Stimulated activated memory B cell treated with anti-CD40 and anti-IgM and Interleukin-4, amounts not matched to agents 10 μg/mL and 1 μg/mL and 100 μg/mL, for 72 hours (primary cell): ENCODE results near the gene ZNF358.

Experiments
- ATAC-seq: fragments of 150-1000 bp; cut with Tn5 transposase; 2 replicates; pipeline ENCODE4 v1.10.0; 2021
- H3K27ac Mint-ChIP-seq: one replicate; pipeline ENCODE4 v1.8.0; 2022; ENCODE audit warnings: mild to moderate bottlenecking, mixed read lengths
- H3K27me3 Mint-ChIP-seq: one replicate; pipeline ENCODE4 v1.8.0; 2022; ENCODE audit warnings: mixed read lengths
- H3K36me3 Mint-ChIP-seq: one replicate; pipeline ENCODE4 v1.8.0; 2022; ENCODE audit warnings: mixed read lengths
- H3K4me1 Mint-ChIP-seq: one replicate; pipeline ENCODE4 v1.8.0; 2022; ENCODE audit warnings: mixed read lengths
- H3K4me3 Mint-ChIP-seq: one replicate; pipeline ENCODE4 v1.8.0; 2022; ENCODE audit warnings: mild to moderate bottlenecking, moderate library complexity, mixed read lengths
- H3K9me3 Mint-ChIP-seq: one replicate; pipeline ENCODE4 v1.8.0; 2022; ENCODE audit warnings: mixed read lengths

ZNF358 gene

GRCh38 chr19:7480970-7481255 is 35.0 kb upstream of the ZNF358 start:
- no peaks in the 10 kb centered on the region for H3K36me3 Mint-ChIP-seq

DNA sequence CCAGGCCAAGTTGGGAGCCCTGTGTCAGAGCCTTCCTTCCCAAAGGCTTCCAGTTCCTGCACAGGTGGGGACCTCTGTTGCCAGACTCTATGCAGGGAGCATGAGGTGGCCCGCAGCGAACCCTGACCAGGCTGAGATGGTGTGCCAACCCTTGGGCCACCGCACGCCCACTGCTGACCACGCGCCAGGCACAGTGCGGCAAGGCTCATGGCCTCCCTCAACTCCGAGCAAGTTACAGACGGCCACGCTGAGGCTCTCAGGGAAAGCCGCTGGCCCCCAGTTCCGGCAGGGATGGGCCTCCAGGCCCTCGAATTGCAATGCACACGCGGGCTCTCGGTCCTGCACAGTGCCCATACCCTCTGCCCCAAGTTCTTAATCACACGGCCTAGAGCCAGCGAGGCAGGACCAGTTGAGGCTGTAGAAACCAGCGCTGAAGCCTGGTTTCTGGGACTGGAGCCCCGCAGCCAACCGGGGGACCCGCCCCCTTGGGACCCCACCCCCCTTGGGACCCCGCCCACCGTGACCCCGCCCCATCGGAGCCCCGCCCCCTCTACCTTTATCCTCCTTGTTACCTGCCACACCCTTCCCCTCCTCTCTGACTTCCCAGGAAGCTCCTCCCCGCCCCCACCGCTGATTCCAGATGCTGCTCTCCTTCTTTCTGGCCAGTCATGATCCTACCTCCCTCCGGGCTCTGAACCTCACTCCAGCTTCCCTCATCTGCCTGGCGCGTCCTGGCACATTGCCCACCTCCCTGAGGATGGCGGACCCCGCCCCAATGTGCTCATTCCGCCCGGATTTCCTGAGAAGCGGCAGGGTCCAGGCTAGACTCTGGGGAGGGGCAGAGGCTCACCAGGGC is 33.1 kb upstream of the ZNF358 start:
- Mint-ChIP-seq H3K27ac (no peak overlapping the region), H3K36me3 (no peaks in the 10 kb centered on the region), H3K9me3 (no peaks in the 10 kb centered on the region), H3K4me1 (peaks cover 8% of the 10 kb centered on the region), H3K27me3 (peaks cover 9% of the 10 kb centered on the region), H3K4me3 (peak overlapping the region; percentile 10)
- ATAC-seq: peak; percentile 9

More at GRCh38 chr19:7480970-7481255, 35.0 kb upstream of the ZNF358 start:
- no peaks in the 10 kb centered on the region for H3K9me3 Mint-ChIP-seq
- H3K4me1 Mint-ChIP-seq: peaks cover 8% of the 10 kb centered on the region
- H3K27me3 Mint-ChIP-seq: peaks cover 9% of the 10 kb centered on the region
- no peak overlapping the region for H3K27ac Mint-ChIP-seq
- no peak overlapping the region for H3K4me3 Mint-ChIP-seq
- no peak for ATAC-seq

DNA sequence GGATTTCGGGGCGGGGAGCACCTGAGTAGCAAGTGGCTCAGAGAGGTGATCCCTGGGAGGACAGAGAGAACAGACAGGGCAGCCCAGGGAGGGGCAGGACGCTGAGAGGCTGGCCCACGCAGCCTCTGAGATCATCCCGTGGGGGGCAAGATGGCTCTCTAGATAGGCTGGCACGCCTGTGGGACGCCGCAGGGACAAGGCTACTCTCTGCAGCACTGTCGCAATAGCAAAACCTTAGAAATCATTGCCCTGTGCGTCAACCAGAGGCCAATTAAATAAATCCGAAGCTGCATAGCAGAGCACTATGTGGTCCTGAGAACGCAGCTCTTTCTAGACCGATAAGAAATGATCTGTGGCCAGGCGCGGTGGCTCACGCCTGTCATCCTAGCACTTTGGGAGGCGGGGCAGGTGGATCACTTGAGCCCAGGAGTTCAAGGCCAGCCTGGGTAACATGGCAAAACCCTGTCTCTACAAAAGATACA is 32.1 kb upstream of the ZNF358 start:
- Mint-ChIP-seq H3K4me3 (no peak overlapping the region), H3K36me3 (no peaks in the 10 kb centered on the region), H3K27me3 (peaks cover 9% of the 10 kb centered on the region), H3K4me1 (peaks cover 8% of the 10 kb centered on the region), H3K27ac (no peak overlapping the region), H3K9me3 (no peaks in the 10 kb centered on the region)
- ATAC-seq: no peak

- Mint-ChIP-seq H3K27ac (no peak overlapping the region), H3K4me3 (no peak overlapping the region), H3K9me3 (no peaks in the 10 kb centered on the region), H3K36me3 (no peaks in the 10 kb centered on the region), H3K4me1 (peaks cover 8% of the 10 kb centered on the region), H3K27me3 (peaks cover 9% of the 10 kb centered on the region)
- no peak for ATAC-seq
Measured at GRCh38 chr19:7486923-7487322, 29.0 kb upstream of the ZNF358 start.

DNA sequence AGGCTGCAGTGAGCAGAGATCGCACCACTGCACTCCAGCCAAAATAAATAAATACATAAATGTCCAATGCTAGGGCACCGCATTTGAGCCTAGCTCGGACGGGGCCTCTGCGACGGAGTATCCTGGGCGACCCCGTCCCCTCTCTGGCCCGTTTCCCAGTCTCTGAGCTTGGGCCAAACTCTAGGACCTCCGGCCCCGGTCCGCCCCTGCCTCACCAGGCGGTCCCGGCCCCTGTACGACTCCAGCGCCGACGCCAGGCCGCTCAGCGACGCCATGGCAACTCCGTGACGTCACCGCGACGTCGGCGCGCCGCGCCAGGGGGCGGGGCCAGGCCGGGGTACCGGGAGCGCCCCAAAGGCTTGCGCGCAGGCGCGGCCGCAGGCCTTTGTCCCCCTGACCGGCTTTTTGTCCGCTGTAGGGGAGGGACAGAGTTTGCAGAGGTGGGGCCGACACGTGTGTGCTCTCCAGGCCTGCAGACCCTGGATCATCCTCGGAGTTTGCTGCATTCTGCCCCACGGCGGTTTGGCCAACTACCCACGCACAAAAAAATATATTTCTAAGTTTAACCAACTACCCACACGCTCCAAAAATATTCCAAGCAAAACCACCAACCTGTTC is 27.1 kb upstream of the ZNF358 start, which contains the start of gene PEX11G:
Gene PEX11G, minus strand, starts transcription at position 300 of the 618 bp plus-strand sequence. Its CDS starts 25 bp downstream, at position 275.
- peaks cover 11% of the 10 kb centered on the region for H3K27me3 Mint-ChIP-seq
- peak within 1 kb of the TSS; percentile 79 for H3K4me3 Mint-ChIP-seq
- no peaks in the 10 kb centered on the region for H3K4me1 Mint-ChIP-seq
- ATAC-seq: peak; percentile 97
- H3K9me3 Mint-ChIP-seq: no peaks in the 10 kb centered on the region
- no peaks in the 10 kb centered on the region for H3K36me3 Mint-ChIP-seq
- H3K27ac Mint-ChIP-seq: peak within 1 kb of the TSS; percentile 76

DNA sequence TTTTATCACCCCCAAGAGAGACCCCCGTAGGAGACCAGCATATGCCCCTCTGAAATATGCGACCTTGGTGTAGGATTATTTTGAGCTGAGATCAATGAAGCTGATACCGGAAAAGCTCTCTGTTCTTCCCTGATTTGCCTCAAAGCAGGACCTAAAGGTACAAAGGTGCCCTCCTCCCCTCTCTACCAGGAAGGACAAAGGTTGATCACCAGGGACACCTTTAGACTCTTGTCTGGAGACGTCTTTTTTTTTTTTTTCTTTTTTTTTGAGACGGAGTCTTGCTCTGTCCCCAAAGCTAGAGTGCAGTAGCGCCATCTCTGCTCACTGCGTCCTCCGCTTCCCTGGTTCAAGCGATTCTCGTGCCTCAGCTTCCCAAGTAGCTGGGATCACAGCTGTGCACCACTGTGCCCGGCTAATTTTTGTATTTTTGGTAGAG is 26.3 kb upstream of the ZNF358 start:
- no peaks in the 10 kb centered on the region for H3K36me3 Mint-ChIP-seq
- H3K4me3 Mint-ChIP-seq: peak overlapping the region; percentile 53
- H3K4me1 Mint-ChIP-seq: no peaks in the 10 kb centered on the region
- H3K27me3 Mint-ChIP-seq: peaks cover 11% of the 10 kb centered on the region
- H3K27ac Mint-ChIP-seq: peak overlapping the region; percentile 76
- H3K9me3 Mint-ChIP-seq: no peaks in the 10 kb centered on the region
- no peak for ATAC-seq

GRCh38 chr19:7492142-7492541 is 23.8 kb upstream of the ZNF358 start:
- H3K27ac Mint-ChIP-seq: no peak overlapping the region

DNA sequence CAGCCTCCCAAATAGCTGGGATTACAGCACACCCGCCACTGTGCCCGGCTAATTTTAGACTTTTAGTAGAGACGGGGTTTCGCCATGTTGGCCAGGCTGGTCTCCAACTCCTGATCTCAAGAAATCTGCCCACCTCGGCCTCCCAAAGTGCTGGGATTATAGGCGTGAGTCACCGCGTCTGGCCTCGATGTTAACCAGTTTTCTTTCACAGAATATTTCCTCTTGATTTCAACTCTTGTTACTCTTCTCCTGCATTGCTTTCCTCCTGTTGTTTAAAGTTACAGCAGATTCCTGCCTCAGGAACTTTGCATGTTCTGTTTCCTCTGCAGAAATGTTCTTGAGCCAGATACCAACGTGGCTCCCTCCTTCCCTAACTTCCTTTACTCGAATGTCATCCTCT is 23.3 kb upstream of the ZNF358 start:
- H3K4me3 Mint-ChIP-seq: no peak overlapping the region

More at GRCh38 chr19:7492142-7492541, 23.8 kb upstream of the ZNF358 start:
- no peaks in the 10 kb centered on the region for H3K36me3 Mint-ChIP-seq
- peaks cover 20% of the 10 kb centered on the region for H3K27me3 Mint-ChIP-seq
- no peaks in the 10 kb centered on the region for H3K9me3 Mint-ChIP-seq
- ATAC-seq: no peak
- H3K4me1 Mint-ChIP-seq: no peaks in the 10 kb centered on the region
- no peak overlapping the region for H3K4me3 Mint-ChIP-seq

DNA sequence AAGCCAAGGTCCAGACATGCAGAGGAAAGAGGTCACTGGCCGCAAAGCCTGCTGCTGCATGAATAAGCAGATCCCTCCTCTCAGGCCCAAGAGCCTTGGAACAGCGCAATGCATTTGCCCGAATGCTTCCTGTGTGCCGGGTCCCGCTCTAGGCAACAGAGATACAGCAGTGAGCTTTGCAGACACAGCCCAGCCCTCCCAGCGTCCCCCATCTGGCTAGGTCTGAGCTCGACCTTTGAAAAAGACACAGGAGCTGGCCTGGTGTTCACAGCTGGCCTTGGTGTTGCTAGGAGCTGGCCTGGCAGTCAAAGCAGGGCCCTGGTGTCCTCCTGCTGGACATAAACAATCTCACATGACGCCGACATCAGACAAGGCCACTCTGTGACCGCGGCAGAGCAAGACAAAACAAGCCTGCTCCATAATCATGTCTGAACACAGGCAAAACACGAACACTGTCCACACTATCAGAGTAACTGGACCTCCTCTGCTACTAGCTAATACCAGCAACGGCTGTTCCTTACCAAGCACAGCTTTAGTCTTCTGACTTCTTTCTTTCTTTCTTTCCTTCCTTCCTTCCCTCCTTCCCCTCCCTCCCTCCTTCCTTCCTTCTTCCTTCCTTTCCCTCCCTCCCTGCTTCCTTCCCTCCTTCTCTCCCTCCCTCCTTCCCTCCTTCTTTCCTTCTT is 21.3 kb upstream of the ZNF358 start:
- Mint-ChIP-seq H3K4me3 (no peak overlapping the region), H3K9me3 (no peaks in the 10 kb centered on the region), H3K27me3 (peaks cover 43% of the 10 kb centered on the region), H3K4me1 (peaks cover 10% of the 10 kb centered on the region), H3K27ac (no peak overlapping the region), H3K36me3 (no peaks in the 10 kb centered on the region)
- no peak for ATAC-seq

More for the DNA sequence above, 23.3 kb upstream of the ZNF358 start:
- no peak for ATAC-seq
- Mint-ChIP-seq H3K9me3 (no peaks in the 10 kb centered on the region), H3K27me3 (peaks cover 24% of the 10 kb centered on the region), H3K4me1 (no peaks in the 10 kb centered on the region), H3K27ac (no peak overlapping the region), H3K36me3 (no peaks in the 10 kb centered on the region)

DNA sequence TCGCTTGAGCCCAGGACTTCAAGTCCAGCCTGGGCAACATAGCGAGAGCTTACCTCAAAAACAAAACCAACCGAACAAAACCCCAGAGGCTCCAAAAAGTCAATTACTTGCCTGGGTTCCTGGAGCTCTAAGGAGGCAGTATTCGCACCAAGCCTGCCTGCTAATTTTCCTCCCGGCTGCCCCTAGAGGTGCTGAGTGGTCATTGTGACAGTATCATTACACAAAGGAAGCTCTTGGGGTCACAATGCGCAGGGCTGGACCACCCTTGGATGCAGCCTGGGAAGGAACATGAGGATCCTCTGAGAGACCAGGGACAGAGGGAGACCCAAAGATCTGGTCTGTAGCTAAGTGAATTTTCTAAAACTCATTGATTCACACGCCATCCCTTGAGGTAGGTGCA is 18.6 kb upstream of the ZNF358 start:
- Mint-ChIP-seq H3K4me3 (no peak overlapping the region), H3K36me3 (no peaks in the 10 kb centered on the region), H3K4me1 (peaks cover 18% of the 10 kb centered on the region), H3K9me3 (no peaks in the 10 kb centered on the region), H3K27me3 (peaks cover 64% of the 10 kb centered on the region), H3K27ac (no peak overlapping the region)
- ATAC-seq: no peak

DNA sequence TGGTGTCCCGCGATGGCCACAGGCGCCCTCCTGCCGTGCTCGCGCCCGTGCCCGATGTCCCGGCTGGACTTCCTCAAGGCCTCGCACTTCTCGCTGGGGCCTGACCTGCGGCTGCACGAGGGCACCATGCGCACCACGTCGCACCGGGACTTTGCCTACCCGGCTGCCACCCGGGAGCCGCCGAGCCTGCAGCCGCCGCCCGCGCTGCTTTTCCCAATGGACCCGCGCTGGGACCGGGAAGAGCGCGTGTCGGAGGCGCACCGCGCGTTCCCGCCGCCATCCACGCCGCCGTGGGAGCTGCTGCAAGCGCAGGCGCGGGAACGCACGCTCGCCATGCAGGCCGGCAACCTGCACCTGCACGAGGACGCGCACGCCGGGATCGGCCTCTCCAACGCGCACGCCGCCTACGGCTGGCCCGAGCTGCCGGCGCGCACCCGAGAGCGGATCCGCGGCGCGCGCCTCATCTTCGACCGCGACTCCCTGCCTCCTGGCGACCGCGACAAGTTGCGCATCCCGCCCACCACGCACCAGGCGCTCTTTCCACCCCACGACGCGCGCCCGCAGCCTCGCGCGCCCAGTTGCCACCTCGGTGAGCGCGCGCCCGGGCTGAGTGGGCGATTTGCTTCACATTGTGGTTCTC is 15.0 kb upstream of the ZNF358 start:
- no peak for ATAC-seq
- Mint-ChIP-seq H3K27me3 (peaks cover 74% of the 10 kb centered on the region), H3K36me3 (no peaks in the 10 kb centered on the region), H3K4me1 (peaks cover 24% of the 10 kb centered on the region), H3K4me3 (peak overlapping the region; percentile 70), H3K9me3 (no peaks in the 10 kb centered on the region), H3K27ac (no peak overlapping the region)

- Mint-ChIP-seq H3K9me3 (peaks cover 8% of the 10 kb centered on the region), H3K27me3 (peaks cover 78% of the 10 kb centered on the region), H3K27ac (no peak overlapping the region), H3K4me1 (peaks cover 35% of the 10 kb centered on the region), H3K36me3 (peaks cover 6% of the 10 kb centered on the region), H3K4me3 (no peak overlapping the region)
- ATAC-seq: no peak
Measured at GRCh38 chr19:7502552-7502951, 13.4 kb upstream of the ZNF358 start.

GRCh38 chr19:7504684-7505083 is 11.2 kb upstream of the ZNF358 start:
- H3K27ac Mint-ChIP-seq: no peak overlapping the region
- H3K9me3 Mint-ChIP-seq: peaks cover 8% of the 10 kb centered on the region
- peaks cover 66% of the 10 kb centered on the region for H3K27me3 Mint-ChIP-seq
- H3K4me3 Mint-ChIP-seq: no peak overlapping the region
- ATAC-seq: no peak
- peaks cover 6% of the 10 kb centered on the region for H3K36me3 Mint-ChIP-seq
- H3K4me1 Mint-ChIP-seq: peaks cover 25% of the 10 kb centered on the region

DNA sequence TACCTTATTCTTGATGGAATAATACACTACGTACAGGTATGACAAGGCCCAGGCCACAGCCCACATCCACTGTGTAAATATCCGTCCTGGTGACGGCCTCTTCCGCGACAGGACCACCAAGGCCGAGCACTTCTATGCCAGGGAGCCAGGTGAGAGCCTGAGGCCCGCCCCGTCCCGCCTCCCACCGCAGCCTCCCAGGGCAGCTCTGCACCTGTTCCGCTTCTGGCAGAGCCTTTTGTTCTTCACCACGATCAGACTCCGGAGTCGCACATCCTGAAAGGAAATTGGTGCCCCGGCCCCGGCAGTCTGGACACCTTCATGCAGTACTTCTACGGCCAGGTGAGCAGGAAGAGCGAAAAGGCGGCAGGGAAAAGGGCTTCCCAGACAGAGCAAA is 10.6 kb upstream of the ZNF358 start:
- ATAC-seq: no peak
- Mint-ChIP-seq H3K4me1 (peaks cover 25% of the 10 kb centered on the region), H3K27ac (no peak overlapping the region), H3K9me3 (peaks cover 8% of the 10 kb centered on the region), H3K27me3 (peaks cover 60% of the 10 kb centered on the region), H3K4me3 (peak overlapping the region; percentile 20), H3K36me3 (peaks cover 6% of the 10 kb centered on the region)
